Activated T-cell treated with anti-CD3 and anti-CD28 coated beads for 1 hour (primary cell): ENCODE results near the gene ZBTB38.

Experiments used
- DNase-seq: peaks from one replicate; pipeline ENCODE4 v3.0.0-alpha.2; 2020; ENCODE audit warnings: low read depth

The ZBTB38 gene

GRCh38 chr3:141368925-141369794, 856 bp downstream of the ZBTB38 start:
- DNase-seq: no peak

DNA sequence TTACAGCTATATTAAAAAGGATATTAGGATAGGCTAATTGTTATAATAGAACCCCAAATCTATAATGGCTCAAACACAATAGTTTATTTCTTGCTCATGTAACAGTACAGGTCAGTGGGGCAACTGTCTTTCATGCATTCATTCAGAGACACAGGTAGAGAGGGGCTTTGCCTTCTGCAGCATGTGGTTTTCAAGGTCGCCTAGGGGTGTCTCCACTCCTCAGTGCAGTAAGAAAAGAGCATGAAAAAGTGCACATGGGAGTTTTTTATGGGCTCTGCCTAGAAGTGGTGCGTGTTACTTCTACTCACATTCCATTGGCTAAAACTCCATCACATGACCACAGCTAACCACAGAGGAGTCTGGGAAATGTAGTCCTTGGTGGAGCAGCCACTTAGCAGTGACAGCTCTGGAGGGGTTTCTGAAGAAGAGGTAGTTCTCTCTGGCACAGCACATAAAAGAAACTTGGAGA, 1.8 kb downstream of the ZBTB38 start:
- DNase-seq: peak; percentile 12

- DNase-seq: no peak
Observed at GRCh38 chr3:141371882-141372281, 3.6 kb downstream of the ZBTB38 start.

DNA sequence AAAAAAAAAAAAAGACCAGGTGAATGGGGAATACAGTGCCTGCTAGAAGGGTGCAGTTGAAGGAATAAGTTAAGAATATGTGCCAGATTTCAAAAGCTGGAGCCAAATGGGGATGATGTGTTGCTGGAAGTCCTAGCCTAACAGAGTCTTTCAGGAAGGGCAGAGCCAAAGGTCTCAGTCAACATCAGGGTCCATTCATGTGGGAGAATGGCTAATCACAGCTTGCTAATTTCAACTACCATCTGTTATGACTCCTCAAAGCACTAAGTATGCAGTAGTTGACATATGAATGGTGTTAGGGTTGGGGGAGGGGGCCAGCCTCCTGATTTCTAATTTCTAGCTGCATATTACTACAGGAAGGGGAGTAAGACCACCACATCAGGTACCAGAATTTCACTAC, 4.4 kb downstream of the ZBTB38 start:
- no peak for DNase-seq

- no peak for DNase-seq
Observed at GRCh38 chr3:141373232-141373631, 4.9 kb downstream of the ZBTB38 start.

DNA sequence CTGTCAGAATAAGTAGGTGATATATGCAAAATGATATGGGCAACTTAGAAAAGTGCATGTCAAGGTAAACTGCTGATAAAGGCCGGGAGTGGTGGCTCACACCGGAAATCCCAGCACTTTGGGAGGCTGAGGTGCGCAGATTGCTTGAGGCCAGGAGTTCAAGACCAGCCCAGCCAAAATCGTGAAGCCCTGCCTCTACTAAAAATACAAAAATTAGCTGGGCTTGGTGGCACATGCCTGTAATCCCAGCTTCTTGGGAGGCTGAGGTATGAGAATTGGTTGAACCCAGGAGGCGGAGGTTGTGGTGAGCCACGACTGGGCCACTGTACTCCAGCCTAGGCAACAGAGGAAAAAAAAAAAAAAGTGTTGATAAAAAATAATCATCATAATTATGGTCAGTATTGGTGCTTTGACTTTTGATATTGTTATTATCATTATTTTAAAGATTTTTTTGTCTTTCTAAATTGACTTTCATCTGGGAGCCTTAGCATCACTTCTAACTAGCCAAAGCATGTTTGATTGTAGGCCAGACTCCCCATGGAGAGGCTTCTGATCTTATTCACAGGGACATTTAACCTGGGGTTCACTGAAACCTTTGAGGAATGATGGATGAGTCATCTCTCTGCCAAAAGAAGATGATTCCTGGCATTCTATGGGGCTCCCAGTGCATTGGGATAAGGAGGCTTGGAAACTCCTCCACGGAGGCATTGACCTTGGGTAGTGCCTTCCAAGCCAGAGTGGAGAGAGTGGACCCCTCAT, 5.6 kb downstream of the ZBTB38 start:
- no peak for DNase-seq

GRCh38 chr3:141375381-141376301, 7.3 kb downstream of the ZBTB38 start:
- no peak for DNase-seq

GRCh38 chr3:141377377-141377776, 9.1 kb downstream of the ZBTB38 start:
- no peak for DNase-seq

DNA sequence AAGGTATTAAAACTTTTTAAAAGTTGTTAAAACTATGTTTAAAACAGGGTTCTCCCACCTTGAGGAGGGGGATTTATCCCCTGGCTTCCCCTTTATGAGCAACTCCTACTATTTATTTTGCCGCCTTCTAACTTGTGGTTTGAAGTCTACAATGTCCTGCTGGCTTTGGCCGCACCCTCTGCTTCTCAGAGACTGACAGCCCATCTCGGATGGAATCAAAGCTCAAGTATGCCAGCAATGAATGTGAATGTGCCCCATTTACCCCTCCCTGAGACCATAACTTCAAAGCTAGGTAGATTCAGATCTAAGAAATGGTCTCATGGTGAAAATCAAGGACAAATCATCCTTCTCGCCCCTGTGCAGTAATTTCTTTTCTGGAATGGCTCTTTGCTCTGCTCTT, 10.3 kb downstream of the ZBTB38 start:
- DNase-seq: no peak

DNA sequence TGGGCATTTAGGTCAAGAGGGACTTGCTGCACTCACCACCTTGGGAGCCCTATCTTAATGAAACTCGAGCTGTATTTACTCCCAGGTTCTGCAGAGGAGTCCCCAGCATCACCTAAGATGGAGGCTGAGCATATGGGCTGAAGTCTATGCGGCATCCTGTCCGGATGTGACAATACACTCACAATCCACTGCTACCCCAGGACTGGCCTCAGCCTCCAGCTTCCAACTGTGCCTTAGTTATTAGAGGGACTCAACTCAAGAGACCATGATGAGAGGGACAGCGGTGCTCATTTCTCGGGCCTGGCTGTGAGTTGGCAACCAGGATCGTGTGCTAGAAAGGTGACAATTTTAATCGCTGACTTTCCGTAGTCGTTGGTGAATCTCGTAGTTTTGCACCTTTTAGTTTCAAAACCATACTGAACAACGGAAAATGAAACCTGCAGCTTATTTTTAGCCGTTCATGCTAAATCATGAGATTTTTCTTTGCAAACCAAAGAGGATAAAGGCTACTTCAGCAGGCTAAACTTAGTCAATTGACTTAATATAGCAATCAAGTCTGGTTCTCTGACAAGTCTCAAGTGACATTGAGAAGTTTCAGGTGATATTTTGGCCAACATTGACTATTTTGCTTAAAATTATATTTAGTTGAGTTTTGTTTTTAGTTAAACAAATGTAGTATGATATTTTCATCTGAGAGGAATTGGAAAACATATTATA, 11.1 kb downstream of the ZBTB38 start:
- no peak for DNase-seq

GRCh38 chr3:141380279-141380678, 12.0 kb downstream of the ZBTB38 start:
- DNase-seq: no peak

DNA sequence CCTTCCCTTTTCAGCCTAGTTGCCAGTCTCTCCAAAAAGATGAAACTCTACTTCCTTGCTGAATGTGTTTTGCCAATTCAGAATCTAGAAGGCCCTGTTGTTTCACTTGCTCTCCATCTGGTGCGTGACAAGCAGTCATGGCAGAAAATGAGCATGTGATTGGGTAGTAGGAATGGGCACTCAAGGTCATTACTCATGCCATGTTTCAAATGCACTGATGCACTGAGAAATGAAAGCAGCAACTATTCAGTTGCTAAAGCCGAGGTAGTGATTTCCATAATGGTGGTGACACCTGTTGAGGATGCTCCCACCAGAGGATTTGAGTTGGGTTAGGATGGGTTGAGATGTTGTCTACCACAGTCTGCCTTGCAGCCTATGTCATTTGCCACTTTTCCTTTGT, 12.7 kb downstream of the ZBTB38 start:
- DNase-seq: no peak

DNA sequence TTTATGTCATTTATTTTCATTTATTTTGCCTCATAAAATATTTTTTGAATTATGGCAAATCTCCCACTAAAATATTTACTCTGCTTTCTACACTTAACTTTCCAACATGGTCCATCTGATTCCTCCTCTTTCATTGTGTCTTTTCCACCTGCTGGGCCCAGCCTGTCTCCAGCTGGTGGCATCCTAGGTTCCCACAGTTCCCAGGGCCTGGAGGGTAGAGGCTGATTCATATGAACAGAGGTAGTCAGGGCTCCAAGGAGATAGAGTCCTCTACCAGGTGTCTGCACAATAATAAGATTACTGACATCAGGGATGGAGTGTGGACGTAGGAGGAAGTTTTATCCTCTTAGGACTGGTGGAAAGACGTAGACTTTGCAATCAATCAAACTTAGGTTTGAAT, 14.3 kb downstream of the ZBTB38 start:
- no peak for DNase-seq

DNA sequence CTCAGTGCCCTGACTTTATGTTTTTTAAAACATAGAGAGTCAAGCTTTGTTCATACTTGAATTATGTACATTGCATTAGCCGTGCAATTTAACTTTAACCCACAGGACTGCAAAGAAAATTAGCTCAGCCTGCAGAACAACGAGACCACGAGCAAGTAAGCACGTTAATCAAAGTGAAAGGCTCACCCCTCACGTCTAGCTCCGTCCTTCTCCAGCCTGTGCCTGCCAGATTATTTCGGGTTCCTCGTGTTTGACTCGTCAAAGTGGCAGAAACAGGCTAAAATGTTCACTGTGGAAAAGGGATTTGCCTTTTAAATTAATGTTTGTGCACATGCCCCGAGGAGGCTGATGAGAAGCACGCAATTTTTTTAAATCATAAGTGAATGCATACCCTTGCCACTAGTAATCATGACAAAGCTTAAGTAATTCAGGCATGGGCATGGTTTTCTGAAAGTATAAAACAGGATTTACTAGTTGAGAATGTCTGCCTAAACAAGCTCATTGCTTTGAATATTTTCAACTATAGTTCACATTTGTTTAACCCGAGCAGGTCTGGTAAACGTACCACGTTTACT, 15.3 kb downstream of the ZBTB38 start:
- DNase-seq: no peak

- DNase-seq: no peak
Observed at GRCh38 chr3:141384157-141384556, 15.9 kb downstream of the ZBTB38 start.

DNA sequence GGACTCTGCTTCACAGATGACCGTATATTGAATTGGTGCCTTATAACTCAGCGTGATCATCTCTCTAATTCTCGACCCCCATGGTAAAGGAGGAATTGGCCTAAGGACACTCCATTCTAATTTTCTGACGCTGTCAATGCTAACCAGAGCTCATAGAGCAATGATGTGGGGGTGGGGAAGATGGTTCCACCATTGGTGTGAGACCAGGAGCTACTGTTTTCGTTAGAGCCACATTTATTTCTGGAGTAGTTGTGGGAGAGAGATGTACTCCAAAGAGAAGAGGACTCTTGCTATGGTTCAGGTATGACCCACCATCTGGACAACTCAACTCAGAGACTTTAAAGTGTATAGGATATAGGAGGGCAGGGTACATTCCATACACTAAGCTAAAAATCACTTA, 16.3 kb downstream of the ZBTB38 start:
- no peak for DNase-seq

- no peak for DNase-seq
Observed at GRCh38 chr3:141385406-141386125, 17.3 kb downstream of the ZBTB38 start.

DNA sequence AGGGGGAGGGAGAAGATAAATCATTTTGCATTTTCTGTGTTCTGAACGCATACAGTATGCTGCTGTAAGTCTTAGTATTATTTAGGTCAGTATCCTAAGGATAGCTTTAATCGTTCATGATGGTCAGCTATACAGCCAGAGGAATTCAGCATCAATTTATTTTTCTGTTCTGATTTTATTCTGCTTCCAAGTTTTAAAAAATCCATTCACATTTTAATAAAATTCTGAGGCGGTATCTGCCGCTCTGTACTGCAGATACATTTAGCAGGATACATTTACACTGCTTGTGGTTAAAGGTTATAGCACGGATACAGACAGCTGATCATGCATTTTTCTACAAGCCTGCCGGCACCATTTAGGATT, 17.8 kb downstream of the ZBTB38 start:
- no peak for DNase-seq

DNA sequence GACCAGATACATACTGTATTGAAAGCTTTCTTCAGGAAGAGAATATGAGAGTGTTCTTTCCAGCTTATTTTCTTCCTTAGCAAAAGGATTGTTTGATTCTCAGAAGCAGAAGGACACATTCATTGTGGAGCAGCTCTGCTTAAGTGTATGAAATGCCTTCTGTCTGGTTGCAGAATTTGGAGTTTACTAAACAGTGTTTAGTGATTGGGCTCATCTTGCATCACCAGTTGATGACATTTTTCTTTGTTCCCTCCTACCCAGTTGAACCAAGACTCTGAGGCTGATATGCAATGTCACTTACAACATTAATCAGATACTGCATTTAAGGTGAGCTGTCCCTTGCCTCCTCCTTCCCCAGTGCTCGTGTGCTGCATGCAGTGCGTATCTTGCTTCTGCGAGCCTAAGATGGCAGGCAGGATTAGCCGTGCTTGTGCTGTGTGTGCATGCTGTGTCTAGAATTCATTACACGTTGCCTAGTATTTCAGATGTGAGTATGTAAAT, 18.4 kb downstream of the ZBTB38 start:
- DNase-seq: no peak

DNA sequence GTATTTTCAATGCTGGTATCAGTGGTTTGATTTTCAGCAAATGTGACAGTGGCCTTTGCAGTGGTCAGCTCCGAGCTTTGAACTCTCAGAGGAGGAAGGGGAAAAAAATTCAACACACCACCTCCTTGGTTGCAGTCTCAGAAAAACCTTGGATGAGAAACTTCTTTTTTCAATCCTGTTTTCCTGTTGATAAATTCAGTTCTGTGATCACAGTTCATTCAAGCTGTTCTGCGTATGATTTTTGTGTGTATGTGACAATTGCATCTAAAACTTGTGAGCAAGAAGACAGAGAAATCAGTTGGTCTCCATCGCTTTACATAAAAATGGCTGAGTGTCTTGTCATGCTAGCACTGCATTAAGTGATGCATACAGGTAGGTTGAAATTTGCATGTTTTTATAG, 19.2 kb downstream of the ZBTB38 start:
- no peak for DNase-seq
